Endothelial cell of umbilical vein (primary cell): ENCODE measurements around the gene LOXHD1. TPM values are rescaled to one million over a fixed set of nuclear protein-coding genes. Genes with fewer than 3 reads are reported as not detected.

ENCODE experiments used
- BruUV-seq: library from RNA; stranded (reverse); fragments of 400-500 nt; replicated peaks from 2 replicates; lab custom pipeline; 2021; lab: Mats Ljungman, UMichigan
- CTCF ChIA-PET: fragments of 300-600, 350-600 bp; sonication (Branson Sonifier 250); formaldehyde crosslinking; loops from one replicate; lab custom pipeline; 2021; ENCODE audit warnings: antibody characterized with exemption, inconsistent platforms; lab: Charles Lee
- POLR2A ChIA-PET: fragments of 300-600, 350-600 bp; sonication (Branson Sonifier 250); formaldehyde crosslinking; loops from one replicate; lab custom pipeline; 2021; ENCODE audit warnings: antibody characterized with exemption, inconsistent platforms; lab: Charles Lee
- DNase-seq: peaks from one replicate; pipeline ENCODE4 v3.0.0-alpha.2; 2011; ENCODE audit warnings: low read depth, low spot score
- FAIRE-seq: peaks from 2 replicates; lab custom pipeline; 2011; peaks lifted over from hg19 to GRCh38; lab: Jason Lieb, UNC
- H2AFZ ChIP-seq: 2 replicates; pipeline ENCODE4 v1.6.0; 2012; ENCODE audit warnings: low read depth, low read length, control low read depth, inconsistent platforms
- H3K27ac ChIP-seq: 2 replicates; pipeline ENCODE4 v1.5.1; 2011; ENCODE audit warnings: low read depth, mild to moderate bottlenecking, control low read depth, low read length, moderate library complexity; ENCODE audit not compliant: insufficient read depth
- H3K27me3 ChIP-seq, 2 experiments: 2 replicates each; pipeline versions ENCODE4 v1.6.0 to v1.6.1; 2011; ENCODE audit warnings: low read length in 2 of 2, mixed read lengths in 1 of 2; ENCODE audit not compliant: control insufficient read depth in 2 of 2, insufficient read depth in 2 of 2
- H3K36me3 ChIP-seq, 2 experiments: 2 replicates in 1 of 2; 3 replicates in 1 of 2; pipeline ENCODE4 v1.5.1; 2011; ENCODE audit warnings: low read length in 2 of 2, mild to moderate bottlenecking in 1 of 2, moderate library complexity in 1 of 2; ENCODE audit not compliant: control insufficient read depth in 2 of 2, insufficient read depth in 2 of 2; ENCODE audit errors: extremely low read depth in 1 of 2
- H3K4me1 ChIP-seq: 3 replicates; pipeline ENCODE4 v1.5.1; 2011; ENCODE audit warnings: mild to moderate bottlenecking, low read length; ENCODE audit not compliant: control insufficient read depth, insufficient read depth; ENCODE audit errors: extremely low read depth
- H3K4me2 ChIP-seq: 2 replicates; pipeline ENCODE4 v1.6.1; 2011; ENCODE audit warnings: low read length, control low read depth, mixed read lengths; ENCODE audit not compliant: insufficient read depth
- H3K4me3 ChIP-seq, 3 experiments: fragments of 200-600 bp in 1 of 3; sonication (generic), shearing (Covaris generic) in 1 of 3; replicated peaks in 1 of 3; 2 replicates each; pipeline ENCODE4 v1.5.1; 2011 to 2016; ENCODE audit warnings: control low read depth in 3 of 3, low read length in 3 of 3, mild to moderate bottlenecking in 2 of 3, inconsistent platforms in 1 of 3, low read depth in 1 of 3, moderate library complexity in 1 of 3; ENCODE audit not compliant: insufficient read depth in 1 of 3
- H3K79me2 ChIP-seq: 2 replicates; pipeline ENCODE4 v1.6.0; 2012; ENCODE audit warnings: low read length, inconsistent platforms; ENCODE audit not compliant: control insufficient read depth, insufficient read depth
- H3K9ac ChIP-seq: replicated peaks from 2 replicates; pipeline ENCODE3; 2011; ENCODE audit warnings: low read length, control low read depth; ENCODE audit not compliant: insufficient read depth; ENCODE audit errors: extremely low read depth
- H3K9me1 ChIP-seq: replicated peaks from 3 replicates; pipeline ENCODE4 v1.6.0; 2011; ENCODE audit warnings: mild to moderate bottlenecking, low read length; ENCODE audit not compliant: control insufficient read depth, insufficient read depth; ENCODE audit errors: extremely low read depth
- H3K9me3 ChIP-seq: replicated peaks from 2 replicates; pipeline ENCODE4 v1.5.1; 2012; ENCODE audit warnings: low read length, inconsistent platforms; ENCODE audit not compliant: control insufficient read depth, insufficient read depth
- H4K20me1 ChIP-seq: replicated peaks from 2 replicates; pipeline ENCODE3; 2011; ENCODE audit warnings: mild to moderate bottlenecking, low read length; ENCODE audit not compliant: control insufficient read depth, insufficient read depth; ENCODE audit errors: extremely low read depth
- EZH2 ChIP-seq: IDR thresholded peaks from 2 replicates; pipeline ENCODE4 v1.6.1; 2012; ENCODE audit warnings: borderline replicate concordance, low read depth, mild to moderate bottlenecking, moderate library complexity, low read length, inconsistent platforms; ENCODE audit not compliant: severe bottlenecking
- FOS ChIP-seq: IDR thresholded peaks from 2 replicates; pipeline ENCODE4 v1.6.1; 2011; ENCODE audit warnings: mild to moderate bottlenecking, low read length, moderate library complexity, borderline replicate concordance; ENCODE audit not compliant: insufficient read depth
- GATA2 ChIP-seq: IDR thresholded peaks from 2 replicates; pipeline ENCODE4 v1.7.0; 2011; ENCODE audit warnings: low read depth, mild to moderate bottlenecking, moderate library complexity, mixed read lengths, low read length; ENCODE audit not compliant: insufficient read length, insufficient read depth
- JUN ChIP-seq: IDR thresholded peaks from 2 replicates; pipeline ENCODE4 v1.6.1; 2011; ENCODE audit warnings: borderline replicate concordance, low read depth; ENCODE audit not compliant: insufficient read length, insufficient read depth
- MAX ChIP-seq: IDR thresholded peaks from 2 replicates; pipeline ENCODE4 v1.6.1; 2011; ENCODE audit not compliant: insufficient read depth, insufficient read length
- MYC ChIP-seq: IDR thresholded peaks from one replicate; pipeline ENCODE4 v1.6.1; 2011; ENCODE audit warnings: mild to moderate bottlenecking, low read depth, low read length
- POLR2A ChIP-seq: IDR thresholded peaks from 2 replicates; pipeline ENCODE4 v1.6.1; 2012; ENCODE audit warnings: low read depth, mild to moderate bottlenecking, control low read depth, low read length
- POLR2AphosphoS5 ChIP-seq: IDR thresholded peaks from 2 replicates; pipeline ENCODE4 v1.6.1; 2012; ENCODE audit warnings: low read depth, mild to moderate bottlenecking, control low read depth, low read length, moderate library complexity; ENCODE audit not compliant: insufficient read depth
- dilution Hi-C: fragments of 300-500 bp; cut with MboI; formaldehyde crosslinking; loops from one replicate; pipeline ENCODE4 v1.15.0; 2019; ENCODE audit warnings: low sequenced_read_pairs; ENCODE audit not compliant: extremely low pct_ligation_motif_present
- intact Hi-C: fragments of 100-400 bp; cut with micrococcal nuclease; formaldehyde crosslinking; loops from one replicate; pipeline ENCODE4 v1.10.0; 2022
- polyA plus RNA-seq, 4 experiments: library from polyadenylated mRNA; depleted of rRNA in 3 of 4; stranded (reverse) in 3 of 4; unstranded in 1 of 4; fragments of >200 nt; gene quantifications; 2 replicates each; pipeline versions ENCODE4 v1.2.1 to v1.2.3, GENCODE V29; 2011 to 2012; ENCODE audit warnings: missing spikeins in 1 of 4
- total RNA-seq: library from RNA; stranded (reverse); gene quantifications from 2 replicates; pipeline ENCODE4 v1.2.3, GENCODE V29; 2021

LOXHD1 gene
- total and polyA plus RNA-seq, 2 donors (not counting 3 experiments of a cell fraction or from before 2014, with no cell fraction given) = not detected

GRCh38 chr18:46506974-46507586, 149.9 kb downstream of the LOXHD1 start:
- Histone ChIP-seq H3K79me2 (no peaks in the 10 kb centered on the region), H3K4me2 (no peak overlapping the region), H3K27ac (no peak overlapping the region), H3K9me1 (no peaks in the 10 kb centered on the region), H4K20me1 (no peaks in the 10 kb centered on the region), H3K9ac (no peak overlapping the region), H3K27me3 (no peaks in the 10 kb centered on the region), H3K36me3 (no peaks in the 10 kb centered on the region), H3K9me3 (no peaks in the 10 kb centered on the region), H3K4me3 (no peak overlapping the region), H3K4me1 (no peaks in the 10 kb centered on the region), H2AFZ (no peak overlapping the region)
- BruUV-seq = no TSS peak
- intact Hi-C loops (no loop called here), dilution Hi-C loops (no loop called here)
- ChIA-PET CTCF (no interaction called here), POLR2A (no interaction called here)
- DNase-seq = no peak
- FAIRE-seq = no peak
- TF ChIP-seq MAX = peak; percentile 11
- TF ChIP-seq POLR2AphosphoS5 = no peak
- no peak for TF ChIP-seq EZH2

GRCh38 chr18:46502444-46502843, 154.6 kb downstream of the LOXHD1 start:
- TF ChIP-seq POLR2AphosphoS5 (no peak), GATA2 (no peak), MYC (no peak), FOS (no peak), POLR2A (no peak), JUN (no peak), MAX (no peak)
- no peak overlapping the region for H3K4me3 ChIP-seq
- no peaks in the 10 kb centered on the region for H4K20me1 ChIP-seq
- no peaks in the 10 kb centered on the region for H3K9me1 ChIP-seq
- DNase-seq (no peak), FAIRE-seq (no peak)
- no peak overlapping the region for H2AFZ ChIP-seq
- H3K27ac ChIP-seq = no peak overlapping the region
- no peaks in the 10 kb centered on the region for H3K4me1 ChIP-seq
- intact Hi-C loops (no loop called here), dilution Hi-C loops (no loop called here)
- H3K79me2 ChIP-seq = no peaks in the 10 kb centered on the region
- H3K36me3 ChIP-seq = no peaks in the 10 kb centered on the region
- H3K9ac ChIP-seq = no peak overlapping the region
- no peaks in the 10 kb centered on the region for H3K9me3 ChIP-seq
- no TSS peak for BruUV-seq
- CTCF ChIA-PET = no interaction called here
- no peak overlapping the region for H3K4me2 ChIP-seq
- POLR2A ChIA-PET = no interaction called here
- no peaks in the 10 kb centered on the region for H3K27me3 ChIP-seq
